CD4-positive, alpha-beta T cell (primary cell): ENCODE data around the gene DNAJC16. TPM values are rescaled to one million over a fixed set of nuclear protein-coding genes. Genes with fewer than 3 reads are reported as not detected.

ENCODE experiments used
- ATAC-seq: fragments of 200-7000 bp; cut with Tn5 transposase; one replicate; pipeline ENCODE4 v1.10.0; 2022; ENCODE audit warnings: mild to moderate bottlenecking; ENCODE audit not compliant: poor library complexity
- CTCF ChIA-PET: fragments of 350-600 bp; sonication (Branson Sonifier 250); formaldehyde crosslinking; loops from one replicate; lab custom pipeline; 2021; ENCODE audit warnings: antibody characterized with exemption, inconsistent platforms; lab: Charles Lee
- POLR2A ChIA-PET: fragments of 350-600 bp; sonication (Branson Sonifier 250); formaldehyde crosslinking; loops from one replicate; lab custom pipeline; 2021; ENCODE audit warnings: antibody characterized with exemption, inconsistent platforms; lab: Charles Lee
- DNase-seq, 14 experiments: peaks; one replicate each; pipeline ENCODE4 v3.0.0-alpha.2; 2013 to 2020; ENCODE audit warnings: mixed read lengths in 2 of 14
- H3K27ac ChIP-seq, 2 donors: one replicate each; pipeline versions ENCODE4 v1.5.1 to v1.7.0; 2013; ENCODE audit warnings: low read length in 2 of 2, low read depth in 1 of 2, mild to moderate bottlenecking in 1 of 2
- H3K27me3 ChIP-seq, 2 experiments: 1 replicate in 1 of 2; 2 replicates in 1 of 2; pipeline versions ENCODE4 v1.6.1 to v1.7.0; 2013; ENCODE audit warnings: low read length in 2 of 2, control low read depth in 1 of 2, mild to moderate bottlenecking in 1 of 2, moderate library complexity in 1 of 2; ENCODE audit not compliant: insufficient read depth in 2 of 2, control insufficient read depth in 1 of 2
- H3K36me3 ChIP-seq: one replicate; pipeline ENCODE4 v1.6.1; 2013; ENCODE audit warnings: low read length, control low read depth; ENCODE audit not compliant: insufficient read depth
- H3K4me1 ChIP-seq: one replicate; pipeline ENCODE4 v1.6.1; 2013; ENCODE audit warnings: low read length, control low read depth; ENCODE audit not compliant: insufficient read depth
- H3K4me3 ChIP-seq: one replicate; pipeline ENCODE4 v1.5.1; 2013; ENCODE audit warnings: mild to moderate bottlenecking, low read length, moderate library complexity
- H3K9me3 ChIP-seq, 2 experiments: 1 replicate in 1 of 2; 2 replicates in 1 of 2; pipeline versions ENCODE4 v1.6.1 to v1.7.0; 2013; ENCODE audit warnings: low read length in 2 of 2, mild to moderate bottlenecking in 2 of 2, control low read depth in 1 of 2, moderate library complexity in 1 of 2; ENCODE audit not compliant: control insufficient read depth in 1 of 2, insufficient read depth in 1 of 2
- H3K27ac Mint-ChIP-seq: one replicate; pipeline ENCODE4 v1.8.0; 2020; ENCODE audit warnings: mixed read lengths
- H3K27me3 Mint-ChIP-seq: one replicate; pipeline ENCODE4 v1.8.0; 2021; ENCODE audit warnings: mixed read lengths
- H3K36me3 Mint-ChIP-seq: one replicate; pipeline ENCODE4 v1.8.0; 2021; ENCODE audit warnings: low read depth, mixed read lengths
- H3K4me1 Mint-ChIP-seq: one replicate; pipeline ENCODE4 v1.8.0; 2021; ENCODE audit warnings: low read depth, mixed read lengths
- H3K4me3 Mint-ChIP-seq: one replicate; pipeline ENCODE4 v1.8.0; 2020; ENCODE audit warnings: mild to moderate bottlenecking, mixed read lengths
- H3K9me3 Mint-ChIP-seq: one replicate; pipeline ENCODE4 v1.8.0; 2020; ENCODE audit warnings: mixed read lengths
- CTCF ChIP-seq: fragments of 200-600 bp; IDR thresholded peaks from one replicate; pipeline ENCODE4 v1.8.0; 2022; ENCODE audit warnings: antibody characterized with exemption, mild to moderate bottlenecking
- intact Hi-C, 2 experiments: fragments of 100-400 bp; cut with DNase I in 1 of 2; cut with micrococcal nuclease in 1 of 2; formaldehyde crosslinking; loops; one replicate each; pipeline versions ENCODE4 v1.15.1 to v1.9.0; 2023 to 2025; cut with DNase I, micrococcal nuclease
- total RNA-seq, 174 experiments: library from RNA in 2 of 174; stranded (reverse) in 2 of 174; gene quantifications; one replicate each; pipeline ENCODE4 v1.2.3 and lab custom pipeline; 2021 to 2026

Gene DNAJC16
- total RNA-seq, 2 experiments from 2014 or later: 8.2 to 10.4 TPM

DNA sequence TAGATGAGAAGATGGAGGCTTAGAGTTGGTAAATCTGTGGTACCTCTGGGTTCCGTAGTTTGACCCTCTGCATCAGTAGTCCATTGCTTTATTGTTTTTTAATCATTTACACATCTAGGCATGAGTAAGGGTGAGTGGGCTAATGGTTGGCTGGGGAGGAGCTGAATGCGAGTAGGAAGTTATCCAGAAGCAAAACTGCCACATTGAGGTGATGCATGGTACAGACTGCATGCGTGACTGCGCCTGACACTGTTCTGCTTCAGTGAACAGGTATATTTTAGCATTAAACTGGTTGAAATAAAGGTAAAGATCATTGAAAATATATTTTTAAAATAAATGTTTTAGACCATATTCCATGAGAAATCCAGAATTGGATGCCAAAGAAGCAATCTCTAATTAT lies 4.4 kb downstream of the DNAJC16 start:
- DNase-seq (no peak), ATAC-seq (no peak)
- CTCF ChIA-PET: no interaction called here
- POLR2A ChIA-PET: no interaction called here
- no peak overlapping the region for H3K27ac Mint-ChIP-seq
- intact Hi-C loops: loop anchor here in 1 of 2 experiments (5.0 kb wide), 1 partner anchor 151 kb away; the partner anchor contains the start of gene PLEKHM2
- TF ChIP-seq CTCF: no peak
- no peaks in the 10 kb centered on the region for H3K9me3 Mint-ChIP-seq
- H3K4me3 ChIP-seq: no peak overlapping the region
- H3K9me3 ChIP-seq: no peaks in the 10 kb centered on the region
- no peak overlapping the region for H3K4me3 Mint-ChIP-seq
- no peaks in the 10 kb centered on the region for H3K27me3 ChIP-seq
- peaks cover 11% of the 10 kb centered on the region for H3K36me3 ChIP-seq
- peaks cover 44% of the 10 kb centered on the region for H3K36me3 Mint-ChIP-seq
- H3K4me1 Mint-ChIP-seq: peaks cover 29% of the 10 kb centered on the region
- peaks cover 19% of the 10 kb centered on the region for H3K4me1 ChIP-seq
- H3K27me3 Mint-ChIP-seq: no peaks in the 10 kb centered on the region
- H3K27ac ChIP-seq: no peak overlapping the region

DNA sequence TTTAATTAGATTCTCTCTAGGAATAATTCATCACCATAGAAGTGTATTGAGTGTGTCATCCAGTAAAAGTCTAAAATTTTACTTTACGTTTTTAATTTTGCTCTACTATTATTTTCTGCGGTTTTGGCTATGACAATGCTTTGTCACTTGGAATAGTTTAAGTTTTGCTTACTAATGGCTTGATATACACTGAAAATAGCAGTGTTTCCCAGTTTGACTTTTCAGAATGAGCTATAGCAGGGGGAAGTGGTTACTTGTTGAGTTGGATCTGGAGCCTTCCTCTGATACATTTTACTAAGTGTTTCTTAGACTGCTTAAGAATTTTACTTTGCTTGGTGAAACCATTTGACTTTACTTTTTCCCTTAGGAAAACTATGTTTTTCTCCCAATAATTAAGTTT lies 5.0 kb downstream of the DNAJC16 start:
- intact Hi-C loops: loop anchor here in 1 of 2 experiments (5.0 kb wide), 1 partner anchor 151 kb away; the partner anchor contains the start of gene PLEKHM2
- no peak overlapping the region for H3K27ac Mint-ChIP-seq
- H3K27ac ChIP-seq: no peak overlapping the region
- H3K36me3 Mint-ChIP-seq: peaks cover 44% of the 10 kb centered on the region
- DNase-seq (no peak), ATAC-seq (no peak)
- H3K27me3 ChIP-seq: no peaks in the 10 kb centered on the region
- no peaks in the 10 kb centered on the region for H3K9me3 ChIP-seq
- POLR2A ChIA-PET: interaction anchor here (1.1 kb wide), 1 partner anchor 48 kb away, joined by 3 read pairs; no protein-coding TSS in a partner anchor
- no peak for TF ChIP-seq CTCF
- H3K9me3 Mint-ChIP-seq: no peaks in the 10 kb centered on the region
- H3K27me3 Mint-ChIP-seq: no peaks in the 10 kb centered on the region
- peaks cover 22% of the 10 kb centered on the region for H3K4me1 Mint-ChIP-seq
- CTCF ChIA-PET: interaction anchor here (0.6 kb wide), 1 partner anchor 1477 kb away, joined by 4 read pairs; no protein-coding TSS in a partner anchor
- H3K4me3 ChIP-seq: no peak overlapping the region
- peaks cover 13% of the 10 kb centered on the region for H3K4me1 ChIP-seq
- no peak overlapping the region for H3K4me3 Mint-ChIP-seq
- peaks cover 17% of the 10 kb centered on the region for H3K36me3 ChIP-seq

DNA sequence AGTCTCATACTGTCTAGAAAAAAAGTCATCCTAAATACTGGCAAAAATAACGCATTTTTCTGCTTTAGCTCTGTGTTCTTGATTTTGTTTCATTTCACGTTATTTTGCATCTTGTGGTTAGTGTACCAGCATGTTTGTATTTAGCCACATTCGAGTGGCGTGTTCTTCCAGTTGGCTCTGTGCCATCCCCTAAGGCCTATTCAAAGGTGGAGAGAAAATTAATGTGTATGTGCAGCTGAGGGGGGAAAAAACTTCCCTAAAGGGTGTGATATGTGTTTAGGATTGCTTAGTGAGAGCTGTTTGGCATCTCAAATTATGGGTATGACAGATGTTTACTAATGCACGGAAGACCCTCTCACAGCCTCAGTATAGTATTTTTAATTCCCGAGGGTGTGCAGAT lies 12.1 kb downstream of the DNAJC16 start:
- POLR2A ChIA-PET: no interaction called here
- peaks cover 61% of the 10 kb centered on the region for H3K36me3 ChIP-seq

More for the DNA sequence above, 12.1 kb downstream of the DNAJC16 start:
- H3K4me1 Mint-ChIP-seq: peaks cover 4% of the 10 kb centered on the region
- Histone ChIP-seq H3K4me3 (no peak overlapping the region), H3K4me1 (no peaks in the 10 kb centered on the region), H3K27me3 (no peaks in the 10 kb centered on the region), H3K9me3 (no peaks in the 10 kb centered on the region), H3K27ac (no peak overlapping the region)
- no peaks in the 10 kb centered on the region for H3K9me3 Mint-ChIP-seq
- no peaks in the 10 kb centered on the region for H3K27me3 Mint-ChIP-seq
- intact Hi-C loops: no loop called here
- TF ChIP-seq CTCF: no peak
- ATAC-seq (no peak), DNase-seq (no peak)
- H3K27ac Mint-ChIP-seq: no peak overlapping the region
- H3K36me3 Mint-ChIP-seq: peaks cover 74% of the 10 kb centered on the region
- CTCF ChIA-PET: no interaction called here
- no peak overlapping the region for H3K4me3 Mint-ChIP-seq
